Kidney epithelial cell (primary cell): ENCODE measurements around the gene MTOR. TPM values are rescaled to one million over a fixed set of nuclear protein-coding genes. Genes with fewer than 3 reads are reported as not detected.

ENCODE experiments used
- DNase-seq: peaks from one replicate; pipeline ENCODE4 v3.0.0-alpha.2; 2010; ENCODE audit warnings: low read depth
- H3K27me3 ChIP-seq: 2 replicates; pipeline ENCODE4 v1.6.0; 2011; ENCODE audit warnings: low read length; ENCODE audit not compliant: control insufficient read depth, insufficient read depth
- H3K36me3 ChIP-seq: 2 replicates; pipeline ENCODE4 v1.5.1; 2011; ENCODE audit warnings: low read length; ENCODE audit not compliant: control insufficient read depth, insufficient read depth
- H3K4me3 ChIP-seq: 2 replicates; pipeline ENCODE4 v1.5.1; 2011; ENCODE audit warnings: low read depth, mild to moderate bottlenecking, control low read depth, low read length
- total RNA-seq: library from RNA; depleted of rRNA; stranded (reverse); fragments of >200 nt; gene quantifications from 2 replicates; pipeline ENCODE4 v1.2.3, GENCODE V29; 2015
- TF ChIP-seq, protein P1 (sequence below): IDR thresholded peaks from 2 replicates; pipeline ENCODE4 v1.5.1; 2011; ENCODE audit warnings: mild to moderate bottlenecking, moderate library complexity, low read length, control low read depth, inconsistent platforms; ENCODE audit not compliant: insufficient read depth, poor library complexity, severe bottlenecking

Gene MTOR
- total RNA-seq, 1 donor from 2014 or later = 41.3 TPM

DNA sequence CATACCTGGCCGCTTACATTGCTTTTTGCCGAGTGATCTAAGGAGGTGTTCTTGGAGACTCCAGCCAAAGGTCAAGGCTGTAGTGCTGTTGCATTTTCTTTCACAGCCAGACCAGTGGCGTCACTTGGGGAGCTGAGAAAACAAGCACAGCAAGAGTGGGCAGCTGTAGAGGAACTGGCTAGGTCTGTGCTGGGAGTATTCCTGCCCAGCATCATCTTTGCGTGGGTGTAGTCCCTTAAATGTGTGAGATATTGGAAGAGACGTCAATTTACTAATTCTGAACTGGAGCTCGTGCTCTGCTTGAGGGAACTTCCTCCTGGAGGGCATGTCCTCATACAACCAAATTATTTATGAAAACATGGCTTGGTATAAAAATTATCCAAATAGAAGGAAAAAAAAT, 20.8 kb upstream of the MTOR start:
- H3K4me3 ChIP-seq = no peak overlapping the region
- TF ChIP-seq, protein P1, sequence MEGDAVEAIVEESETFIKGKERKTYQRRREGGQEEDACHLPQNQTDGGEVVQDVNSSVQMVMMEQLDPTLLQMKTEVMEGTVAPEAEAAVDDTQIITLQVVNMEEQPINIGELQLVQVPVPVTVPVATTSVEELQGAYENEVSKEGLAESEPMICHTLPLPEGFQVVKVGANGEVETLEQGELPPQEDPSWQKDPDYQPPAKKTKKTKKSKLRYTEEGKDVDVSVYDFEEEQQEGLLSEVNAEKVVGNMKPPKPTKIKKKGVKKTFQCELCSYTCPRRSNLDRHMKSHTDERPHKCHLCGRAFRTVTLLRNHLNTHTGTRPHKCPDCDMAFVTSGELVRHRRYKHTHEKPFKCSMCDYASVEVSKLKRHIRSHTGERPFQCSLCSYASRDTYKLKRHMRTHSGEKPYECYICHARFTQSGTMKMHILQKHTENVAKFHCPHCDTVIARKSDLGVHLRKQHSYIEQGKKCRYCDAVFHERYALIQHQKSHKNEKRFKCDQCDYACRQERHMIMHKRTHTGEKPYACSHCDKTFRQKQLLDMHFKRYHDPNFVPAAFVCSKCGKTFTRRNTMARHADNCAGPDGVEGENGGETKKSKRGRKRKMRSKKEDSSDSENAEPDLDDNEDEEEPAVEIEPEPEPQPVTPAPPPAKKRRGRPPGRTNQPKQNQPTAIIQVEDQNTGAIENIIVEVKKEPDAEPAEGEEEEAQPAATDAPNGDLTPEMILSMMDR = no peak
- no peak for DNase-seq
- no peaks in the 10 kb centered on the region for H3K36me3 ChIP-seq
- H3K27me3 ChIP-seq = no peaks in the 10 kb centered on the region

DNA sequence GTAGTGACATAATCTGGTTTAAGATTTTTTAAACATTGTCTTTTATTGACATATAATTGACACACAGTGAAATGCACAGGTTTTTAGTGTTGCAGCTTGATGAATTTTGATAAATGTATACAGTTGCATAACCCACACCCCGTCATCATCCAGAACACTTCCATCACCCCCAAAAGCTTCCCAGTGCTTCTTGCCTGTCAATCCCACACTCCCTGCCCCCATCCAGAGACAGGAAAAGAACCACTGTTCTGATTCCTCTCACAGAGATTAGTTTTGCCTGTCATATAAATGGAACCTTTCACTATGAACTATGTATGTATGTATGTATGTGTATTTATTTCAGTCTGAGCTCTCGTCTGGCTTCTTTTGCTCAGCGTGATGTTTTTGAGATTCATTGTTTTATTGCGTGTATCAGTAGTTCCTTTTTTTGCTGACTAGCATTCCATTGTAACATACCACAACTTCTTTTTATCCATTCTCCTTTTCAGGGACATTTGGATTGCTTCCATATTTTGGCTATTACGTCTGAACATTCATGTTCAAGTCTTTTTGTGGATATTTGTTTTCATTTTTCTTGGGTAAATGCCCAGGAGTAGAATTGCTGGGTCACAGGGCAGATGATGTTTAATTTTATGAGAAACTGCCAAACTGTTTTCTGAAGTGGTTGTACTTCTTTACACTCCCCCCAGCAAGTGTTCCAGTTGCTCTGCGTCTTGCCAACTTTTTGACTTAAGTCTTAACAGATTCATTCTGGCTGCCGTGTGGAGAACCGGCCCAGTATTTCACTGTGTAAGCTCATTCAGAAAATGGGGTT, 19.4 kb upstream of the MTOR start:
- TF ChIP-seq, protein P1 = no peak
- no peak for DNase-seq
- H3K36me3 ChIP-seq = no peaks in the 10 kb centered on the region

DNA sequence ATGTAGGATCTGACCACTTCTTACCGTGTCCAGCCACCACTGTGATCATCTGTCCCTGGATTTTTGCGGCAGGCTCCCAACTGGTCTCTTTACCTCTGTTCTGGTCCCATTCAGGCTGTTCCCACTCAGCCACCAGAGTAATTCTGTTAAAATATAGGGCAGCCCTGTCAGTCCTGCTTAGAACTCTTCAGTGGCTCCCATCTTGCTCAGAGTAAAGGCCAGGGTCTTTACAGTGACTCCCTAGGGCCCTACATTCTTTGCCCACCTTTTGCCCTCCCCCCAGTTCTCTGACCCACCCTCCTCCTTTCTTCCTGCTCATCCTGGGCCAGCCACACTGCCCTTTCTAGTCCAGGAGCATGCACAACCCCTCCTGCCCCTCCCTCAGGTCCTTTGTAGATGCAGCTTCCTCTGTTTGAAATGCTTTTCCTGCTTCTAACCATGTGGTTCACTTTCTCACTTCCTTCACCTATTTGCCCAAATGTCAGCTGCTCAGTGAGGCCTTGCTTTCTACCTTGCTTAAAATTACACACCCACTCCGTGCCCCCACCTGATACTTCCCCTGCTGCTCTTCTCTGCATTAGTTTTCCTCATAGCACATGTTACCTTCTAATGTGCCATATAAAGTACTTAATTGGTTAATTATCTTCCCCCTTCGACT, 18.5 kb upstream of the MTOR start:
- DNase-seq = no peak
- H3K36me3 ChIP-seq = no peaks in the 10 kb centered on the region
- H3K27me3 ChIP-seq = no peaks in the 10 kb centered on the region
- no peak overlapping the region for H3K4me3 ChIP-seq
- TF ChIP-seq, protein P1 = no peak

More for the DNA sequence above, 19.4 kb upstream of the MTOR start:
- Histone ChIP-seq H3K27me3 (no peaks in the 10 kb centered on the region), H3K4me3 (no peak overlapping the region)

DNA sequence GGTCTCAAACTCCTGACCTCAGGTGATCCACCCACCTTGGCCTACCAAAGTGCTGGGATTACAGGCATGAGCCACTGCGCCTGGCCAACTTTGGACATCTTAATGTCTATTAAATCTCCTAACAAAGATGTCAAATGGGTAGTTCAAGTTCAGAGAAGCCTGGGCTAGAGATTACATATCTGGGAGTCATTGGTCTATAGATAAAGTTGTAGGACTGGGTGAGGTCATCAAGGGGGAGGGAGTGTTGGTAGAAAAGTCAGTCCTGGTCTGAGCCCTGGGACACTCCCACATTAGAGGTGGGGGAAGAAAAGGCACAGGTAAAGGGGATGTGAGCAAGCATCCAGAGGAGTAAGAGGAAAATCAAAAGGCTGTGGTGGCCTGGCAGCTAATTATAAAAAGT, 17.3 kb upstream of the MTOR start:
- Histone ChIP-seq H3K4me3 (no peak overlapping the region), H3K27me3 (no peaks in the 10 kb centered on the region), H3K36me3 (no peaks in the 10 kb centered on the region)
- TF ChIP-seq, protein P1 = no peak
- no peak for DNase-seq

DNA sequence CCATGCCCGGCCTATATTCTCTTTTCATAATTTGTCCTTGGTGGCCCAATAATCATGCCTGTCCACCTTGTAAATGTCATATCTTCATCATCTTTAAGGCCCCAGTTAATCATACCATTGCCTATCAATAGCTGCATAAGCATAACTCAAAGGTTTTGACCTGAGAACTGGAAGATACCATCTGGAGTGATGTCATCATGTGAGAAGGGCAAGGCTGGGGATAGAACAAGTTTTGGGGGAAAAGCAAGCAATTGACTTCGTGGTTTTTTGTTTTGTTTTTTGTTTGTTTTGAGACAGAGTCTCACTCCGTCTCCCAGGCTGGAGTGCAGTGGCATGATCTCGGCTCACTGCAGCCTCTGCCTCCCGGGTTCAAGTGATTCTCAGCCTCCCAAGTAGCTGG, 16.8 kb upstream of the MTOR start:
- TF ChIP-seq, protein P1 = no peak
- H3K4me3 ChIP-seq = no peak overlapping the region
- no peaks in the 10 kb centered on the region for H3K36me3 ChIP-seq
- H3K27me3 ChIP-seq = no peaks in the 10 kb centered on the region
- DNase-seq = no peak
